HL-60 (cell line): ENCODE measurements around the gene ST7L.

Experiments used
- DNase-seq, 2 experiments: peaks; one replicate each; pipeline ENCODE4 v3.0.0-alpha.2; 2010 to 2020; ENCODE audit warnings: low read depth in 1 of 2, low spot score in 1 of 2
- H3K27ac ChIP-seq: fragments of 250-450 bp; sonication (Bioruptor Pico); replicated peaks from 2 replicates; pipeline ENCODE4 v1.5.1; 2020; ENCODE audit warnings: mild to moderate bottlenecking, moderate library complexity
- H3K27me3 ChIP-seq: fragments of 250-450 bp; sonication (Bioruptor Pico); 2 replicates; pipeline ENCODE4 v1.5.1; 2021; ENCODE audit warnings: mild to moderate bottlenecking, moderate library complexity; ENCODE audit not compliant: insufficient read depth, poor library complexity, severe bottlenecking
- H3K4me3 ChIP-seq: replicated peaks from 2 replicates; pipeline ENCODE4 v1.5.1; 2011; ENCODE audit warnings: mild to moderate bottlenecking, control low read depth, low read length; ENCODE audit not compliant: insufficient read depth
- GABPA ChIP-seq: IDR thresholded peaks from 2 replicates; pipeline ENCODE4 v1.6.1; 2012; ENCODE audit warnings: low read depth
- POLR2AphosphoS5 ChIP-seq: IDR thresholded peaks from 2 replicates; pipeline ENCODE4 v1.6.1; 2012; ENCODE audit warnings: low read depth
- SPI1 ChIP-seq: IDR thresholded peaks from 2 replicates; pipeline ENCODE4 v1.6.1; 2012; ENCODE audit warnings: low read depth, mild to moderate bottlenecking, borderline replicate concordance
- TF ChIP-seq, protein P1 (sequence below): IDR thresholded peaks from one replicate; pipeline ENCODE4 v1.5.1; 2011; ENCODE audit warnings: low read length, control low read depth, inconsistent platforms; ENCODE audit not compliant: insufficient read depth
- TF ChIP-seq, protein P2 (sequence below): IDR thresholded peaks from 2 replicates; pipeline ENCODE4 v1.6.1; 2012; ENCODE audit warnings: low read depth; ENCODE audit not compliant: insufficient replicate concordance

Gene ST7L

DNA sequence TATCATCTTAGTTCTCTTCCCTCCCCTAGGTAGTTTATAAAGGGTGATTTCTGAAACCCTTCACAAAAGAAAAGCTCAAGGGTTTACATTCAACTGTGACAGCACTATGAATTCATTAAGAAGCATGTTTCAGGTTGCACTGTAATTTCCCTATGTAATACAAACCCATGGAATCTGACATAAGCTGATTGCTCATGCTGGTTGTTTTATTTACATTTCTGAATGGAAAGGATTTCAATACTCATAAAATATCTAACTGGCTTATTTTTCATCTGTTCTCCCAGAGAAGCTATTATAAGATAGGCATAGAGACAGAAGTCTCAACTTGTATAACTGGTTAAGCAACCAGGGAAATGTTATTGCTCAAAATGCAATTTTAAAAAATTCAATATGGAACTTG, 89.6 kb downstream of the ST7L start:
- no peak for DNase-seq
- Histone ChIP-seq H3K4me3 (no peak overlapping the region), H3K27ac (no peak overlapping the region), H3K27me3 (no peaks in the 10 kb centered on the region)
- TF ChIP-seq SPI1 (no peak), GABPA (no peak)
- TF ChIP-seq, protein P1, sequence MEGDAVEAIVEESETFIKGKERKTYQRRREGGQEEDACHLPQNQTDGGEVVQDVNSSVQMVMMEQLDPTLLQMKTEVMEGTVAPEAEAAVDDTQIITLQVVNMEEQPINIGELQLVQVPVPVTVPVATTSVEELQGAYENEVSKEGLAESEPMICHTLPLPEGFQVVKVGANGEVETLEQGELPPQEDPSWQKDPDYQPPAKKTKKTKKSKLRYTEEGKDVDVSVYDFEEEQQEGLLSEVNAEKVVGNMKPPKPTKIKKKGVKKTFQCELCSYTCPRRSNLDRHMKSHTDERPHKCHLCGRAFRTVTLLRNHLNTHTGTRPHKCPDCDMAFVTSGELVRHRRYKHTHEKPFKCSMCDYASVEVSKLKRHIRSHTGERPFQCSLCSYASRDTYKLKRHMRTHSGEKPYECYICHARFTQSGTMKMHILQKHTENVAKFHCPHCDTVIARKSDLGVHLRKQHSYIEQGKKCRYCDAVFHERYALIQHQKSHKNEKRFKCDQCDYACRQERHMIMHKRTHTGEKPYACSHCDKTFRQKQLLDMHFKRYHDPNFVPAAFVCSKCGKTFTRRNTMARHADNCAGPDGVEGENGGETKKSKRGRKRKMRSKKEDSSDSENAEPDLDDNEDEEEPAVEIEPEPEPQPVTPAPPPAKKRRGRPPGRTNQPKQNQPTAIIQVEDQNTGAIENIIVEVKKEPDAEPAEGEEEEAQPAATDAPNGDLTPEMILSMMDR: no peak
- TF ChIP-seq, protein P2, sequence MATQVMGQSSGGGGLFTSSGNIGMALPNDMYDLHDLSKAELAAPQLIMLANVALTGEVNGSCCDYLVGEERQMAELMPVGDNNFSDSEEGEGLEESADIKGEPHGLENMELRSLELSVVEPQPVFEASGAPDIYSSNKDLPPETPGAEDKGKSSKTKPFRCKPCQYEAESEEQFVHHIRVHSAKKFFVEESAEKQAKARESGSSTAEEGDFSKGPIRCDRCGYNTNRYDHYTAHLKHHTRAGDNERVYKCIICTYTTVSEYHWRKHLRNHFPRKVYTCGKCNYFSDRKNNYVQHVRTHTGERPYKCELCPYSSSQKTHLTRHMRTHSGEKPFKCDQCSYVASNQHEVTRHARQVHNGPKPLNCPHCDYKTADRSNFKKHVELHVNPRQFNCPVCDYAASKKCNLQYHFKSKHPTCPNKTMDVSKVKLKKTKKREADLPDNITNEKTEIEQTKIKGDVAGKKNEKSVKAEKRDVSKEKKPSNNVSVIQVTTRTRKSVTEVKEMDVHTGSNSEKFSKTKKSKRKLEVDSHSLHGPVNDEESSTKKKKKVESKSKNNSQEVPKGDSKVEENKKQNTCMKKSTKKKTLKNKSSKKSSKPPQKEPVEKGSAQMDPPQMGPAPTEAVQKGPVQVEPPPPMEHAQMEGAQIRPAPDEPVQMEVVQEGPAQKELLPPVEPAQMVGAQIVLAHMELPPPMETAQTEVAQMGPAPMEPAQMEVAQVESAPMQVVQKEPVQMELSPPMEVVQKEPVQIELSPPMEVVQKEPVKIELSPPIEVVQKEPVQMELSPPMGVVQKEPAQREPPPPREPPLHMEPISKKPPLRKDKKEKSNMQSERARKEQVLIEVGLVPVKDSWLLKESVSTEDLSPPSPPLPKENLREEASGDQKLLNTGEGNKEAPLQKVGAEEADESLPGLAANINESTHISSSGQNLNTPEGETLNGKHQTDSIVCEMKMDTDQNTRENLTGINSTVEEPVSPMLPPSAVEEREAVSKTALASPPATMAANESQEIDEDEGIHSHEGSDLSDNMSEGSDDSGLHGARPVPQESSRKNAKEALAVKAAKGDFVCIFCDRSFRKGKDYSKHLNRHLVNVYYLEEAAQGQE: no peak

DNA sequence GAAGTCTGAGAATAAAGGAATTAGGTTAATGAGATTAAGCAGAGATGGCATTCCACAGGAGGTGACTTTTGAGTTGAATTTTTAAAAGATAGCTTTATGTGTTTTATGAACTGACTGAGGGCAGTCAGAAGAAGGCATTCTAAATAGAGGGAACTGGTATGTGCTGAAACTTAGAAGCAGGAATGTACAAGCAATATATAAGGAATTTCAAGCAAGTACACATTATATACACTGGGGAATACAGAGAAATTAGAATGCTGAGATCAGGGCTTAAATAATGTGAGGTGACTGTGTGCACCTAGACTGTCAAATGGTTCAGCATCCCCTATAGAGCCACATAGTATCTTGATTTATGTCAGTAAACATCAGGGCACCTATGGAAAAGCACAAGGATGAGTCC, 90.9 kb downstream of the ST7L start:
- Histone ChIP-seq H3K27ac (no peak overlapping the region), H3K4me3 (no peak overlapping the region), H3K27me3 (no peaks in the 10 kb centered on the region)
- TF ChIP-seq SPI1 (no peak), GABPA (no peak), POLR2AphosphoS5 (no peak)
- no peak for DNase-seq

DNA sequence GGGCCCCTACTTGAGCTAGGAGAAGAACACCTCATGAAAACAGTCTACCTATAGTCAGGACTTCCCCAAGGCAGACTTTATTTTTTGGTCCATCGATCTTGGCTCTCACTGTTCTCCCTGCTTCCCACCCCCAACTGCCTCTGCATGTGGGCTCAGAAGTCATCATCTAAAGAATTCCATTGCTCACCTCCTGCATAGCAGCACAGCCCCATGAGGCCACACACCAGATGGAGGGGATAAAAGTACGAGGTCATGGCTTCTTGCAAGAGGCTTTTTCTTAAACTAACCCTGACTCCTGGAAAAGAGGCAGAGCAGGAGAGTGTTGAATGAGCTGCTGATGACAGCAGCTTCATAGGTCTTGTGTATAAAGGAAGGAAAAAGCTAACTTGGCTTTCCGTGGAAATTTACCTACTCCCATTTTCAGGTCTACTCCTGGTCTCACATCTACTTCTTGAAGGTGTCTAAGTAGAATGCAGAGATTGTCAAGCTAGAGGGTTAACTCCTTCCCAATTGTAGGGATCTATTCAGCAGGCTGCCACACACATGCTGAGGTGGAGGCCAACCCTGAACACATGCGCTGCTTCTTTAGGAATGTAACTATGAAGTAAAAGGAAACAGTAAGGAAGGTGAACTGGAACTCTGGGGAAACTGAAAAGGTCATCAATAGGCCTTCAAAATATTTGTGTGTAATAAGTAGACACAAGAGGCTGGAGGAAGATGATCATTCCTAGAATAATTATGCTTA, 91.5 kb downstream of the ST7L start:
- no peak overlapping the region for H3K27ac ChIP-seq
- no peak for DNase-seq
- TF ChIP-seq, protein P2: no peak
- TF ChIP-seq POLR2AphosphoS5: no peak
- TF ChIP-seq SPI1: no peak
- TF ChIP-seq GABPA: no peak
- TF ChIP-seq, protein P1: no peak
- no peaks in the 10 kb centered on the region for H3K27me3 ChIP-seq
- H3K4me3 ChIP-seq: no peak overlapping the region

DNA sequence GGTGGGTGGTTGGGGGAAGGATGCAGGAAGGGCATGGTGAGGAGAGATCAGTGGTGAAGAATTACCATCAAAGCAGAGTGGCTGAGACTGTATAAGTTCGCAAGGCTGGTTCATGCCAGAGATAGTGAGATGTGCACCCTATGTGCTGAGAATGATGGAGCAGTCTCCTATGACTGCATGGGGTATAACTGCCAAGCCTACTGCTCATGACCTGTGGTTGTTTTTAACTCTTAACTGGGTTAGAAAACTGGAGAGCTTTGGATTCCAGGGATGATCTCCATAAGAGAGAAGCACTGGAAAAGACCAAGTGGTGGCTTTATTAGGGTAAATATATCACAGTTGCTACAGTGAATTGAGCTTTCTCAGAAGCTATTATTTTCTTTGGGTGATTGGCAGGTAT, 94.0 kb downstream of the ST7L start:
- H3K4me3 ChIP-seq: no peak overlapping the region
- no peak for TF ChIP-seq GABPA
- no peak for TF ChIP-seq SPI1
- TF ChIP-seq, protein P2: no peak
- TF ChIP-seq, protein P1: no peak
- TF ChIP-seq POLR2AphosphoS5: no peak
- no peak overlapping the region for H3K27ac ChIP-seq
- H3K27me3 ChIP-seq: no peaks in the 10 kb centered on the region
- DNase-seq: no peak
